NCI-H2171 (cell line): ENCODE data around the gene C11orf68.

Experiments
- DNase-seq: peaks from one replicate; lab custom pipeline; 2025; lab: John Stamatoyannopoulos, UW

The C11orf68 gene

DNA sequence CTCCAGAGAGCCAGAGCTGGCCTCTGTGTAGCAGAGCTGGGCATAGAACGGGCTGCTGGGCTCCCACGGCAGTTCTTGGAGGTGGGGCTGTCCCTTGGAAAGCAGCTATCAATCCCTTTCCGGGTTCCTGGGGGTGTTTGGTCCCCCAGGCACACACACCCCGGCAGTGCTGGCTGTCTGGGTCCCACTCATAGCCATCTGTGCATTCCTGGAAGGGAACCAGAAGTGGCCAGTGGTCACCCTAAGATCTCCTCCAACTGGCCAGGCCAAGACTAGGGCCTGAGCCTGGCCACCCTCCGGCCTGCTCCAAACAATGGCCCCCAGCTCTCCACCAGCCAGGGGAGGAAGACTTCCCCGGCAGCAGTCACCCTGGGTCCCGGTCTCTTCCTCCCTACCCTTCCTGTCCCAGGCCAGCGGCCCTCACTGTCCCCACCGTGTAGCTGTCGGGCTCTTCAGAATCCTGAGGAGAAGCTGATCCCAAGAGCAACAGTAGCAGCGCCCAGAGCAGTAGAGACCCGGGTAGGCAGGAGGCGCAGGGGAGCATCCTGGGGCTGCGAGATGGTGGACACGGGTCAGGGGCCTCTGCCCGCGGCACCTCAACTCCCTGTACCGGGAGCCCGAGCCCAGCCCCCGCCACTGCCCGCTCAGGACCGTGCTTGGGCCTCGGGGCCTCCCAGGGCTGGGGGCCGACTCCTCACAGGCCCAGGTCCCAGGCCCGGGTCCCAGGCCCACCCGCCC is 46.9 kb downstream of the C11orf68 start:
- no peak for DNase-seq

DNA sequence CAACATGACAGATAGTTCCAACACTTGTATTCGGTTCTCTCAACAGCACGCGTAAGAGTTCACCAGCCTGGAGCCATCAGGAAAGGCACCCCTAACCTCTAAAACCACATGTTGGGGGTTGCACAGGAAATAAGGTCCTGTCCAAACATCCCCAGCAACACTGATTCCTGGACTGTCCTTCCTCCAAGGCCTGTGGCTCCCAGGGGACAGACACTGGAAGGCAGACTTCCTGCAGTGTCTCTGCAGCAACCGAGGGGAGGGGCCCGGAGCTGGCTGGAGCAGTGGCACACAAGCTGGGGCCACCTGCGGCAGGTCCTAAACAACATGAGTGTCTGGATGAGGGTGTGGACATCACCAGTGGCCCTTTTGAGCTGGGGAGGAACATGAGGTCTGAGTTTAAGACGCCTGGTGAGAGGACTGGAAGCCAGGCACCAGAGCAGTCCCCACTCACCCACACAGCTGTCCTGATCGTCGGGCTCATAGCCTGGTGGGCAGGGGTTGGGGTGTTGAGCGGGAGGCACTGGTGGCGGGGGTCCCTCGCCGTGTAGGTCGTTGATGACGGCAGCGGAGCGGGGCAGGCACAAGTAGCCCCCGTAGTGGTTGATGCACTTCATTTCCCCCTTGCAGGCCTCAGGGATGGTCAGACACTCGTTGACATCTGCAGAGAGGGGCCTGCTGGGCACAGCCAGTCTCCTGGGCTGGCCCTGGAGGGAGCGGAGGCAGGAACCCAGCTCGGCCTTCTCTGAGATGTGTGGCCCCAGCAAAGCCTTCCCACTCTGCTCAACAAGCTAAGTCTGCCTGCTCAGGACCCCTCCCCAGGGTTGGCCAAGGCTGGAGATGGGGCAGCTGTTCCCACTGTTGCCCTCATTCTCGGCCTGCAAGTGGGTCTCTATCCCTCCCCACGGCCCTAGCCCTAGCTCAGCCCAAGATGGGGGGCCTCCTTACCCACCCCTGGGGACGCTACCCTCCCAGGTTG is 47.9 kb downstream of the C11orf68 start:
- DNase-seq: no peak

DNA sequence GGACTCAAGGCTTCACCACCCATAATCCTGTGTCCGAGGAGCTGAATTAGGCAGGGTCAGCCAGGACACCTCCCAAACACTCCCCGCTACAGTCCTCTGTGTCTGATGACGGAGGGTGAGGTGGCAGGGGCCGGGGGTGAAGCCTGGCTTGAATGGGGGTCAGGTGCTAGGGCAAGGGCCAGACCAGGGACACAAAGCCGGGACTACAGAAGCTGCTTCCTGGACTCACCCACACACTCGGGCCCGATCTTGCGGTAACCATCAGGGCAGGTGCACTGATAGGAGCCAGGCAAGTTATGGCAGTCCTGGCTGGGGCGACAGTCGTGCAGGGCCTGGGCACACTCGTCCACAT is 48.6 kb downstream of the C11orf68 start:
- DNase-seq: no peak

DNA sequence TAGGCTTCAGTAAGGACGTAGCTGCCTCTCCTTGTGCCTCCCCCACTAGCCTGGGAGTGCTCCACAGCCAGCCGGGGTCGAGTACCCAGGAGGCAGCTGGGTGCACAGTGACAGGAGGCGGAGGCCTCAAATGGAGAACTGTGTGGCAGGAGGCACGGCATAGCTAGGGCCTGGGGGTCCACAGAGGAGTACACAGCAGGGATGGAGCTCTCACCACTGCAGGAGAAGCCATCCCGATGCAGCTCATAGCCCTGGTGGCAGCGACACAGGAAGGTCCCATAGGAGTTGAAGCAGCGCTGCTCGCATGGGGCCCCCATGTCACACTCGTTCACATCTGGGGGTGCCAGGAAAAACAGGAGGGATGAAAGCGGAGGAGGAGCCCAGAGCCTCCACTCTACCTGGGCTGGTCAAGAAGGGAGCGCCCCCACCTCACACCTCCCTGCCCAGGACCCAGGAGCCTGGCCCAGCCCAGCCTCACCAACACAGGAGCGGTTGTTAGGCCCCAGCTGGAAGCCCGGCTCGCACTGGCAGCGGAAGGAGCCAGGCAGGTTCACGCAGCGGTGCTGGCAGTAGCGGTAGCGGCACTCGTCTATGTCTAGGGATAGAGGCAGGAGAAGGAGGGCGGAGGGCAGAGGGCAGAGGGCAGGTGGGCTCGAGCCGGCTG is 49.1 kb downstream of the C11orf68 start:
- no peak for DNase-seq

DNA sequence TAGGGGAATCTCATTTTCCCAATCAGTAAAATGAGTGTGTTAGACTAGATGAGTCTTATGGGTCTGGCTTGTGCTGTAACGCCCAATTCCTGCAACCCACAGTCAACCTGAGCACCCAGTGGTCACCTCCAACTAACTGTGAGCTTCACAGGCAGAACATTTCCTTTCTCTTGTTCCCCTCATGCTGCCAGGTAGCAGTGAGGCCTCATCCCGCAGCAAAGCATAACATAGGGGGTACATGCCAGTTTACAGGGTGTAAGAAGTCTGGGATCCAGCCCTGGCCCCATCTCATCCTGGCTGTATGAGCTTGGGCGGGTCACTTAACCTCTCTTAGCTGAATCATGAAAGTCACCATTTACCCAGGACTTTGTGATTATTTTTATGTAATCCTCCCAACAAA is 50.0 kb downstream of the C11orf68 start:
- DNase-seq: no peak

DNA sequence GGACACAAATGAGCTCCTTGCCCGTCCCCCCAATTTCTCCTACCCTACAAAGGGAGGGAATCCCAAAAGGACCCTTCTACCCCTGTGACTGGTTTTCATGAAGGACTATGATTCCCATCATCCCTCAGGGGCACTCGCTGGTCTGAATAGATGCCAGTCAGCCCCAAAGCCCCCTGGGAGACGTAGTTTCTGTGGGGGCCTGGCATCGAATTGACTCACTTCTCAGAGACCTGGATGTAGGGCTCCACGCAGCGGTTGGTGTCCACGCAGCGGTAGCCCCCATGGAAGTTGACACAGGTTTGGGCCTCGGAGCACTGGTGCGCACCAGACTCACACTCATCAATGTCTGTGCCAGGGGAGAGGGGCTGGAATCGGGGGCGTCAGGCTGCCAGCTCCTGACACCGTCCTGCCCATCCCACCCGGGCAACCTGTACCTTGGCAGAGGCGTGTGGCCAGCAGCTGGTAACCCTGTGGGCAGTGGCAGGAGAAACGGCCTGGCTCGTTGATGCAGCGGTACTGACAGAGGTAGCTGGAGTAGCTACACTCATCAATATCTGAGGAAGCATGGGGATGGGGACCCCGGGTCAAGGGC is 50.7 kb downstream of the C11orf68 start:
- no peak for DNase-seq

DNA sequence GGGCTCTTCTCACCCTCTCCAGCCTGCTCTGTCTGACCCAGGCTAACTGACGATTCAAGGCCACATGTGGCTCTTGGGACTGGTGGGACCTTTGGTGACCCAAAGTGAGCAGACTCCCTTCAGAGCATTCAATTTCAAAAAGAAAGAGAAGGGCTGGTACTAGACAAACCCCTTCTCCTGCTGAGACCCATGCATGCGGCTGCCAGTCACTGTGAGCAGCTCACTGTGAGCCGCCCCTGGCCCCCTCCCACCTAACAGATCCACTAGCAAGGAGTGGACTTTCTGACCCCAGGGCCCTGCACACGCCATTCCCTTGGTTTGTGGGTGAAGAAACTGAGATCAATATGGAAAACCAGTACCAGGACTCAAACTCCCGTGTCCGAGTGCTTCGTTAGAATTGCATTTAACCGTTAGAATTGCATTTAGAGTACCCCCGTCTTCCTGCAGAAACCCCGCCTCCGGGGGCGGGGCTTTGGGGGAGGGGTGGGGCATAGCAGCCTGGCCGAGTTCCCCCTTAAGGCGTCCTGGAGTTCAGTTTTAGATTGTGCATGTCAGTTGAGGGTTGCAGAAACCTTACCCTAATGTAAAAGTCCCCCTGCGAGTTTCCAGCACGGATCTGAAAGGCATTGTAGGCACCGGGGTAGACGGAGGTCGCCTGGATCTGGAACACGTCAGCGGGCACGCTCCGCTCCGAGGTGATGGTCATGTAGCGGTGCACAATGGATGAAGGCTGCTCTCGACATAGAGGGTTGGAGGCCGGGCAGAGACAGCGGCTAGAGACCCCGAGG is 51.4 kb downstream of the C11orf68 start:
- DNase-seq: no peak
